Skin of body (tissue), 2 donors: ENCODE results near the gene SLC4A2. TPM values are rescaled to one million over a fixed set of nuclear protein-coding genes. Genes with fewer than 3 reads are reported as not detected.

Experiments used
- DNase-seq: peaks from one replicate; lab custom pipeline; 2025; lab: John Stamatoyannopoulos, UW
- total RNA-seq: library from RNA; depleted of rRNA; stranded (reverse); fragments of >200 nt; gene quantifications from one replicate; pipeline ENCODE4 v1.2.3, GENCODE V29; 2014

The SLC4A2 gene
- total RNA-seq, 1 donor from 2014 or later, result 28.2 TPM

DNA sequence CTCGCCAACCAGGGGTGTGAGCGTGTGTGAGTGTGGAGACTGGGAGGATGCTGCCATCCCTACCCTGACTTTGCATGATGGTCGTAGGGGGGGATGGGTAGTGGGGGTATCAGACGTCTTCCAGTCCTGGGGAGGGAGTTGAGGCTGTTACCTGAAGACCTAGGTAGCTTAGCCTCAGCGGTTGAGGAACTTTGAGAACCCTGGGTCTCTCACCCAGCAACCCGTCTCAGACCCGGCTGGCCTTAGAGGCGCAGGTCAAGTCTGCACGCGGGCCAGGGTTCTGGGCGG, 2.7 kb downstream of the SLC4A2 start:
- no peak for DNase-seq

DNA sequence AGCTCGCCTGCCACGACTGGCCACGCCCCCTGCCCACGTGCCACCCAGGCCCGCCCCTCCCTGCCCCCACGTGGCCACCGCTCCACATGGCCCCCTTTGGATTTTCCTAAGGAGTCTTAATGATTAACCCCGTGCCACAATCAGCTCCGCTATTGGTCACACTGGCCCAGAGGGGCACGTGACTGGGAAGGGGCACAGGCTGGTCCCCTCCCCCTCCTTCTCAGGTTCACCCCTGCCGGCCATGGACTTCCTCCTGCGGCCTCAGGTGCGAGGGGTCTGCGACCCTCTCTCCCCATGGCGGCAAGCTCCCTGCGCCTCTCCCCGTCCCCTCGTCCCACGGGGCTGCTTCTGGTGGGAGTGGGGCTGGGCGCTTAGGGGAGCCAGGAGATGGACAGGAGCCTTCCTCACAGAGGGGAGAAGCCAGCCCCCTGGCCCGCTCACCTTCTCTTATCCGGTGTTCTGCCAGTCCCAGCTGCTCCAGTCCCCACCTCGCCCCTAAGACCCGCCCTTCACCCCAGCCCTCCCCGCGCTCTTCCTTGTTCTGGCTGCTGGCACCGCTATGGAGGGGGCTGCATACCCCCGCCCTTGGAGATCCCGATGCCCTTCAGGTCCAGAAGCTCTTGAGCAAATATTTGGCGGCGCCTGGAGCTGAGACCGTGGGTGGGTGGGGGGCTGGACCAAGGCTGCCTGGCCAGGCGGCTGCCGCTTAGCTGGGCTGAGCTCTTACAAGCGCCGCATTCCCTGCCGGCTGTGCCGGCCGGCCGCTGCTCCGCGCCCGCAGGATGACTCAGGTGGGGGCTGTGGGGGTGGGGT, 3.2 kb downstream of the SLC4A2 start:
- DNase-seq, result no peak

DNA sequence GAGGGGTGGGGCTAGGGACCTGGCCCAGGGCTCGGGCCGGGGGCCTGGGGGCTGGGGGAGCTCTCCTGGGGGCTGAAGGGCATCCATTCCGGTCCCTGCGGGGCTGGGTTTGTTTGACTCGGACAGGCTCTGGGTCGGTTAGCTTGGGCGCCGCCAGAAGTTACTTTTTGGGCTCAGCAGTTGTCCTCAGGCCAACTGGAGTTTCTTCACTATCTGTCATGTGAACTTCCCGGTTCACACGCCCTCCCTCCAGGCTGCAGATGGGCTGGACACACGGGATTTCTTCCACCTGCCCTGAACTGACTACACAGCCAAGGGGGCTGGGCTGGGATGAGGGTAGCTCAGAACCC, 3.8 kb downstream of the SLC4A2 start:
- no peak for DNase-seq

DNA sequence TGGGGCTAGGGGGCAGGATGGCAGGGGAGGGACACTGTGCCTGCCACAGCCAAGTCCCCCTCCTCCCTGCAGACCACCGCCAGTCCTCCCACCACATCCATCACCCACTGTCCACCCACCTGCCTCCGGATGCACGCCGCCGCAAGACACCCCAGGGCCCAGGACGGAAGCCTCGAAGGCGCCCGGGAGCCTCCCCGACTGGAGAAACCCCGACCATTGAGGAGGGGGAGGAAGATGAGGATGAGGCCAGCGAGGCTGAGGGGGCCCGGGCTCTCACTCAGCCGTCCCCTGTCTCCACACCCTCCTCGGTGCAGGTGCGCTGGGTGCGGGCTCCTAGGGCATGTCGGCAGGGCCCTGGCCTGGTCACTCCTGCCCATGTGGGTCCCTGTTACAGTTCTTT, 5.1 kb downstream of the SLC4A2 start:
- DNase-seq, result no peak

DNA sequence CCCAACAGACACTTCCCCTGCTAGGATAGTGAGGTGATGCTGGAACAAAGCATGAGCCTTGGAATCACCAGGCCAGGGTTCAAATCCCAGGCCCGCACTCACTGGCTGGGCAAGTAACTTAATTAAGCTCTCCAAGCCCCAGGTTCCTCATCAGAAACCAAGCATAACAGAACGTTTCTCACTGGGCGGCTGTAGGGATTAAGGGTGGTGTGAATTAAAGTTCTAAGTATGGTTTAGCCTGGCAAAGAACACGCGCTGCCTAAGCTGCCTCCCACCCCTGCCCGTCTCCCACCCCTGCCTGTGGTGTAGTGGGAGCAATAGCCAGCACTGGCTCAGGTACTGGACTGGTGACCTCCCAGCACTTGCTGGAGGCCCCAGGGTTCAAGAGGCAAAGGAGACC, 5.6 kb downstream of the SLC4A2 start:
- DNase-seq, result no peak

DNA sequence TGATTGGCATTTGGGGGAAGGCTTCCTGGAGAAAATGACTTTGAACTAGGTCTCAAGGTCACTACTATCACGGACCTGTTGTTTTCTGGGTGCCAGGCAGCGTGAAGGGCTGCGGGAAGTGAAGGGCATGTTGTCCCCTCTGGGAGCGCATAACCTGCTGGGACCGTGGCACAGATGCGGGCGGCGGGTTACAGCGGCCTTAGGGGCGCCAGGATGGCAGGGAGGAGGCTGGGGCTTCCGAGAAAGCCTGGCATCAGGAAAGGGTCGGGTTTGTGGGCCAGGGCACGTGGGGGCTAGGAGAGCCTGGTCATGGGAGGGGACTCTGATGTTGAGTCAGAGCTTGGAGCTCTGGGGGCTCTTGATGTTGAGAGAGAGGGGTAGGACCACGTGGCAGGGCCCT, 6.1 kb downstream of the SLC4A2 start:
- no peak for DNase-seq

DNA sequence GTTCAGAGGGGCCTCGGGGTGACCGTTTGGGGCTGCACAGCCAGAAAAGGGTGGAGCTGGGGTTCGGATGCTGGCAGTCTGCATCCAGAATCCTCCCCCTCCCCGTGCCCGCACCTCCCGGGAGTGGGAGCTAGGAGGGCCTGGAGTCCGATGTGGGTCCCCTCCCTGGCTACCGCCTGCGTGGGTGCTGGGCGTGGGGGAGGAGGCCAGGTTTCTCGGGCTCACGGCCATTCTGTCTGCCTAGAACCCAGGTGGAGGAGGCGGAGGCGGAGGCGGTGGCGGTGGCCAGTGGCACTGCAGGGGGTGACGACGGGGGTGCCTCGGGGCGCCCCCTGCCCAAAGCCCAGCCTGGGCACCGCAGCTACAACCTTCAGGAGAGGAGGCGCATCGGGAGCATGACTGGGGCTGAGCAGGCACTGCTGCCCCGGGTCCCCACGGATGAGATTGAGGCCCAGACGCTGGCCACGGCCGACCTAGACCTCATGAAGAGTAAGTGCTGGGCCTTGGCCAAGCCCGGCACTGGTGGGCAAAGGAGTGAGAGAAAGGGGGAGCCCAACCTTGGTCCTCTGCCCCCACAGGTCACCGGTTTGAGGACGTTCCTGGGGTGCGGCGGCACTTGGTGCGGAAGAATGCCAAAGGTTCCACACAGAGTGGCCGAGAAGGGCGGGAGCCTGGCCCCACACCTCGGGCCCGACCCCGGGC, 7.0 kb downstream of the SLC4A2 start:
- no peak for DNase-seq

DNA sequence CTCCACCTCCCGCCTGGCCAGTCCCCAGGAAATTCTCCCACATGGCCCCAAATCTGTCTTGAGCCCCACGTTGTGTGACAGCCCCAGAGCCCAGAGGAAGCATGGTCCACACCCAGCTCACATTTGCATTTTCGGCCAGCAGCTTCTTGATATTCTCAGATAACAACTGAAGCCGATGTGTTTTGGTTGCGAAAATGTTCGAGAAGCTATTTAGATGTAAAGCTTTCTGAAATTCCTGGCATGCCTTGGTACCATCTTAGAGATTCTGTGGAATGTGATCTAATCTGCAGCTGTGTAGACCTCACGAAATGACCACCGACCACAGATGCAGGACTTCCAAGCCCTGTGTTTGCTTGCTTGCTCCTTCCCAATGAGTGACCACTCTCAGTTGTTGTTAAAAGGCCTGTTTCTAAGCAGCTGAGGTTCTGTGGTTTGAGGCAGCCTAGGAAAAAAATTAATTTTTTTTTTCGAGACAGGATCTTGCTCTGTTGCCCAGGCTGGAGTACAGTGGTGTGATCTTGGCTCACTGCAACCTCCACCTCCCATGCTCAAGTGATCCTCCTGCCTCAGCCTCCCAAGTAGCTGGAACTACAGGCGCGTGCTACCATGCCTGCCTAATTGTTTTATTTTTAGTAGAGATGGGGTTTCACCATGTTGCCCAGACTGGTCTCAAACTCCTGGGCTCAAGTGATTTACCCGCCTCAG, 8.8 kb downstream of the SLC4A2 start:
- no peak for DNase-seq

DNA sequence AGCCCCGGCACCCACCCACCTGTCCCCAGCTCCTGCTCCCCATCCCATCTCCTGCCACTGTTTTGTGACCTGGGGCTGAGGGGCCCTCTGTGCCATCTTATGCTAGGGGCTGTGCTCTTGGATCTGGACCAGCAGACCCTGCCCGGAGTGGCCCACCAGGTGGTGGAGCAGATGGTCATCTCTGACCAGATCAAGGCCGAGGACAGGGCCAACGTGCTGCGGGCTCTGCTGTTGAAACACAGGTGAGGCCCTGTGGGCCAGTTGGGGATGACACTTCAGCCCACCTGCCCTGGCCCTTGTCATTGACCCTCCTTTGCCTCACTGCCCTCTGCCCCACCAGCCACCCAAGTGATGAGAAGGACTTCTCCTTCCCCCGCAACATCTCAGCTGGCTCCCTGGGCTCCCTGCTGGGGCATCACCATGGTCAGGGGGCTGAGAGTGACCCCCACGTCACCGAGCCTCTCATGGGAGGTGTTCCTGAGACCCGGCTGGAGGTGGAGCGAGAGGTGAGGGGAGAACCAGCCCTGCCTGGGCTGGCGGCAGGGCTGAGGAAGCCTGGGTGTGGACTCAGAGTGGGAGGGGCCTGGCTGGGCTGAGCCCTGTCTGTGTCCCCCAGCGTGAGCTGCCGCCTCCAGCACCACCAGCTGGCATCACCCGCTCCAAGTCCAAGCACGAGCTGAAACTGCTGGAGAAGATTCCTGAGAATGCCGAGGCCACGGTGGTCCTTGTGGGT, 10.6 kb downstream of the SLC4A2 start:
- no peak for DNase-seq

DNA sequence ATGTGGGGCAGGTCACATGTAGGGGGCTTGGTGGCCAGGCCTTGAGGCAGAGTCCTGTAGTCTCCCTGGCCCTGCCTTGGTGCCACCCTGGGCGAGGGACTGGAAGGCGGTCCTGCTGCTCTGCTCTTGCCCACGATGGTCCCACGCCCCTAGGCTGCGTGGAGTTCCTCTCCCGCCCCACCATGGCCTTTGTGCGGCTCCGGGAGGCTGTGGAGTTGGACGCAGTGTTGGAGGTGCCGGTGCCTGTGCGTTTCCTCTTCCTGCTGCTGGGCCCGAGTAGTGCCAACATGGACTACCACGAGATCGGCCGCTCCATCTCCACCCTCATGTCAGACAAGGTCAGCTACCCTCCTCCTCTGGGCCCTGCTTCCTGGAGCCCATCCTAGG, 11.2 kb downstream of the SLC4A2 start:
- DNase-seq, result no peak

DNA sequence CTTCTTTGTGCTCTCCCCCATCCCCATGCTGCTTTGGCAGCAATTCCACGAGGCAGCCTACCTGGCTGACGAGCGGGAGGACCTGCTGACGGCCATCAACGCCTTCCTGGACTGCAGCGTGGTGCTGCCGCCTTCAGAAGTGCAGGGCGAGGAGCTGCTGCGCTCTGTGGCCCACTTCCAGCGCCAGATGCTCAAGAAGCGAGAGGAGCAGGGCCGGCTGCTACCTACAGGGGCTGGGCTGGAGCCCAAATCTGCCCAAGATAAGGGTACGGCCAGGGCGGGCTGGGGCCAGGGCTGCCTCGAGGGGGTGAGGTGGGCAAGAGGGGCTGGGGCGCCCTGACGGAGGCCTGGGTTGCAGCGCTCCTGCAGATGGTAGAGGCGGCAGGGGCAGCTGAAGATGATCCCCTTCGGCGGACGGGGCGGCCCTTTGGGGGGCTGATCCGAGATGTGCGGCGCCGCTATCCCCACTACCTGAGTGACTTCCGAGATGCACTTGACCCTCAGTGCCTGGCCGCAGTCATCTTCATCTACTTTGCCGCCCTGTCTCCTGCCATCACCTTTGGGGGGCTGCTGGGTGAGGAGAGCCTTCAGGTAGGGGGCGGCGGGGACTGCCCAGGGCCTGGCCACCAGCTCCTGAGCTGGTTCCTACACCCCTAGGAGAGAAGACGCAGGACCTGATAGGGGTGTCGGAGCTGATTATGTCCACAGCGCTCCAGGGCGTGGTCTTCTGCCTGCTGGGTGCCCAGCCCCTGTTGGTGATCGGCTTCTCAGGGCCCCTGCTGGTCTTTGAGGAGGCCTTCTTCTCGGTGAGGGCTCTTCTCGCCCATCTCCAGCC, 11.9 kb downstream of the SLC4A2 start:
- no peak for DNase-seq

DNA sequence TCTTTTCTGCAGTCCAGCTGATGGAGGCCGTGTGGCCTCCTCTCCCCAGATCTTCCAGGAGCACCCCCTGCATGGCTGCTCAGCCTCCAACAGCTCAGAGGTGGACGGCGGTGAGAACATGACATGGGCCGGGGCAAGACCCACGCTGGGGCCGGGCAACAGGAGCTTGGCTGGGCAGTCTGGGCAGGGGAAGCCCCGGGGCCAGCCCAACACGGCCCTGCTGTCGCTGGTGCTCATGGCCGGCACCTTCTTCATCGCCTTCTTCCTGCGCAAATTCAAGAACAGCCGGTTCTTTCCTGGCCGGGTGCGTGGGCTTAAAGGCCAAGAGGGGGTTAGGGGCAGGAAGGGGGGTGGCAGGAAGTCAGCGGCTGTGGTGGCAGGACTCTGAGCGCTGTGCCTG, 14.6 kb downstream of the SLC4A2 start:
- no peak for DNase-seq

DNA sequence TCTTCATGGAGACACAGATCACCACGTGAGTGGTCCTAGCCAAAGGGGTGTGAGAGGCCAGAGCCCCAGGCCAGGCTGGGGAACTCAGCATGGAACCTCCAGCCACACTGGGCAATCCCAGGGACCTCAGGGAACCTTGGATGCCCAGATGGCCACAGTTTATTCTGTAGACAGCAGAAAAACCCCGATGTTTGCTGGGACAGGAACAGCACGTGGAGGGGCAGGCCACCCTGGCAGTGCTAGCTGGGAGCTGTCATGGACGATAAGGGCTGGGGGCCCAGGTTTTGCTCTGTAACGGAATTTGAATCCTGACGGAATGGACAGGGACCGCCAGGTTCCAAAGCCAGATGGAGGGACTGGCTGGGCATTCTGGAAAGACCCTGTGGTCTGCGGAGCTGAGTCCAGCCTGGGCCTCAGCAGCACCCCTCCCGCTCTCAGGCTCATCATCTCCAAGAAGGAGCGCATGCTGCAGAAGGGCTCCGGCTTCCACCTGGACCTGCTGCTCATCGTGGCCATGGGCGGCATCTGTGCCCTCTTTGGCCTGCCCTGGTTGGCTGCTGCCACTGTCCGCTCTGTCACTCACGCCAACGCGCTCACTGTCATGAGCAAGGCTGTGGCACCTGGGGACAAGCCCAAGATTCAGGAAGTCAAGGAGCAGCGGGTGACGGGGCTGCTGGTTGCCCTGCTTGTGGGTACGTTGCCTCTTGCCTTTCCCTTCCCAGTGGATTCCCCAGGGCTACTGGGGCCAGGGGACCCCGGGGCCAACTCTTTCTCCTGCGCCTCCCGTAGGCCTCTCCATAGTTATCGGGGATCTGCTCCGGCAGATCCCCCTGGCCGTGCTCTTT, 15.7 kb downstream of the SLC4A2 start:
- DNase-seq, result no peak

DNA sequence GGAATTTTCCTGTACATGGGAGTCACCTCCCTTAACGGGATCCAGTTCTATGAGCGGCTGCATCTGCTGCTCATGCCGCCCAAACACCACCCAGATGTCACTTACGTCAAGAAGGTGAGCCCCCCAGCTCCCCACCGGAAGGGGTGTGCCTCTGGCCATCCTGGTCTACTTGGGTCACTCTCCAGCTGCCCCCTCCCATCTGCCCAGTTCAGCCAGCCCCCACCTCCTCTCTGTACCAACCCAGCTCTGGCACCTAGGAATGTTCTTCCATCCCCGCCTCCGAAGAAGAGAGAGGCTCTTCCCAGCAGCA, 16.2 kb downstream of the SLC4A2 start:
- DNase-seq, result no peak

DNA sequence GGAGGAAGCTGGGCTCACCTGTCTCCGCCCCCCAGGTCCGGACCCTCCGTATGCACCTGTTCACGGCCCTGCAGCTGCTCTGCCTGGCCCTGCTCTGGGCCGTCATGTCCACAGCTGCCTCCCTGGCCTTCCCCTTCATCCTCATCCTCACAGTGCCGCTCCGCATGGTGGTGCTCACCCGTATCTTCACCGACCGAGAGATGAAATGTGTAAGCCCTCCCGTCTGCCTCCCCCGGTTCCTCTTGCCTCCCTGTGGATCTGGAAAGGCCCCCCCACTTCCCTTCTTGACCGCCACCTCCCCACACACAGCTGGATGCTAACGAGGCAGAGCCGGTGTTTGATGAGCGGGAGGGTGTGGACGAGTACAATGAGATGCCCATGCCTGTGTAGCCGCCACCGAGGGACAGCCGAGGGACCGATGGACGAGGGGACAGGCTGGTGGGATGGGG, 16.6 kb downstream of the SLC4A2 start:
- no peak for DNase-seq

DNA sequence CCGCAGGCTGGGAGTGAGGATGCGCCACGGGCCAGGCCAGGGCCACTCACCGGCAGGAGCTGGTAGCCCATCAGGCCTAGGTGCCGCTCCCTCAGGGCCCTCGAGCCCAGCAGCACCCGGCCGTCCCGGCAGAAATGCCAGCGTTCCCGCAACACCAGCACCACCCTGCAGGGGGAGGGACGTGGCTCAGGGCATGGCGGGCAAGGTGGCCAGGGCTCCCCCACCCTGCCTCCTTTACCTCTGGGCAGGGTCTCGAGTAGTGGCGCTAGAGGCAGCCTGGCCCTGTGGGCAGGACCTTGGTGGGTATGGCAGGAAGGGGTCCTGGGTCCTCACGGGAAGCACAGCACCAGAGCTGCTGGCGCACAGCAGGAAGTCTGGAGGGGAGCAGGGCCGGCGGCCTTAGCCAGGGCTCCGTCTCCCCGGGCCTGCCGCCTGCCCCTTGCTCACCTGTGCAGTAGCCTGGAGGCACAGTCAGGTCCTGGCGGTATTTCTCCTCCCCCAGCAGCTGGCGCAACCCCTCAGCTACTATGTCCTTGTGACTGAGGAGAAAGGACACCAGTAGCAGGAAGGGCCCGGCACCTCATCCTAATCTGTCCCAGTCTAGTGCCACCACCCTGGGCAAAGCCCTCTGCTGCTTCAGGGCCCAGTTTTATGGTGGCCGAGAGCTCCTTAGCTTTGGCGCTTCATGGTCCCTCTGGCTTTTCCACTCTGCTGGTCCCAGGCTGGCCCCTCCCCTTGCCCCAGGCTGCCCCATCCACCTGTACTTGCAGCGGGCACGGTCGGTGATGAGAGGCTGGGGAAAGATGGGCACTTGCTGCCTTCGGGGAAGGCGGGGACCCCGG, 17.7 kb downstream of the SLC4A2 start:
- DNase-seq, result no peak

DNA sequence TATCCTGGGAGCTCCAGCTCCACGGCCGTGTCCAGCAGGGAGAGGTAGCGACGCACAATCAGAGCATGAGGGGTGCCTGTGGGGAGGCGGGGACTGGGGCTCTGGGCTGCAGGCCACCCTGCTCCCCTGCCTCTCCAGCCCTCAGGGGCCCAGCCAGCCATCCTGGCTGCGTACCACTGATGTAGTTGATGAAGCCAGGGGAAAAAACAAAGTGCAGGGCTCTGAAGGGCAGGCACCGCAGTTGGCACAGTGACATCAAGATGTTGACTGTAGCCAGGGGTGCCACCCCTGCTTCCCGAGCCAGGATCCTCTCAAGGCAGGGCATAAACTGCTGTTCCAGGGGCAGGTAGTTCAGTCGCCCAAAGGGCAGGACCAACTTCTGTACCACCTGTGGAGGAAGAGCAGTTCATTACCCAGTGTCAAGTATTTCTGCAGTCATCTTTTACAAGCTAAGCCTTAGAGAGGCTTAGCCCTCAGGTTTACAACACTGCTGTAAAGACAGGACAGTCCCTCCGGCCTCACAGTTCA, 18.4 kb downstream of the SLC4A2 start:
- DNase-seq, result no peak

DNA sequence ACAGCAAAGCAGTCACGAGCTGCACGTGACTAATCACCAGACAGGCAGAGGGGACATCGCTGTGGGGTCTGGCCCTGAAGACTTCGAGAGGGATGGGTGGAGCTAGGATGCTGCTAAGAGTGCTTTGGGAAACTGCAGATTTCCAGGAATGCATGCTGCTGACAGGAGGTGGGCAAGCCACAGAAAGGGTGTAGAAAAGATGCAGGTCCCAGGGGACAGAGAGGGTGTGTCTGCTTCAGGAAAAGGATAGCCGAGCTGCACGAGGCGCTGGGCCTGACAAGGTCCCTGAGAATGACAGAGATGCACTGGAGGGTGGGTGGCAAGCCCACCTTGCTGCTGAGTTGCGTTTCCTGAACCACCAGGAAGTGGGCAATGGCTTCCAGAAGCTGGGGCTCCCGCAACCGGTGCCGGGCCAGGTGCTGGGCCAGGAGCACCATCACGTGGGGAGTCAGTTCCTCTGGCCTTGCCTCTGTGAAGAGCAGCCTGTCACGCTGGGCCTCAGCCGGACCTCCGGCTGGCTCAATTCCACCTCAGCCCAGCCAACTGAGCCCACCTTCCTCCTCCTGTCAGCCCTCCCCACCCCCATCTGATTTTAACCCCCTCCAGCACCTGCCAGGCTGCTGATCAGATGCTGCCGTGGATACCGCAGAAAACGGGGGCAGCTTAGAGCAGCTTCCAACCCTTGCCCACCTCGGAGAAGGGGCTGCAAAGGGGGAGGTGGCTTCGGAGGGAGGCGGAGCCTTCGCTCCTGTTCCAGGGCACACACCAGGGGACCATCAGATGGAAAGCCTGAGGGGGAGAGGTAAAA, 19.0 kb downstream of the SLC4A2 start:
- DNase-seq, result no peak
